Raji (cell line): ENCODE results near the gene PRPF40B.

Source experiments
- POLR2A ChIP-seq: IDR thresholded peaks from 2 replicates; pipeline ENCODE4 v1.6.1; 2011; ENCODE audit warnings: low read depth, low read length, control low read depth; ENCODE audit not compliant: insufficient read depth

The PRPF40B gene

GRCh38 chr12:49623142-49623904, at the start of gene PRPF40B:
PRPF40B (plus strand) TSS chr12:49623561; CDS start chr12:49623591, 30 bp downstream.
- TF ChIP-seq POLR2A = peak; percentile 82

DNA sequence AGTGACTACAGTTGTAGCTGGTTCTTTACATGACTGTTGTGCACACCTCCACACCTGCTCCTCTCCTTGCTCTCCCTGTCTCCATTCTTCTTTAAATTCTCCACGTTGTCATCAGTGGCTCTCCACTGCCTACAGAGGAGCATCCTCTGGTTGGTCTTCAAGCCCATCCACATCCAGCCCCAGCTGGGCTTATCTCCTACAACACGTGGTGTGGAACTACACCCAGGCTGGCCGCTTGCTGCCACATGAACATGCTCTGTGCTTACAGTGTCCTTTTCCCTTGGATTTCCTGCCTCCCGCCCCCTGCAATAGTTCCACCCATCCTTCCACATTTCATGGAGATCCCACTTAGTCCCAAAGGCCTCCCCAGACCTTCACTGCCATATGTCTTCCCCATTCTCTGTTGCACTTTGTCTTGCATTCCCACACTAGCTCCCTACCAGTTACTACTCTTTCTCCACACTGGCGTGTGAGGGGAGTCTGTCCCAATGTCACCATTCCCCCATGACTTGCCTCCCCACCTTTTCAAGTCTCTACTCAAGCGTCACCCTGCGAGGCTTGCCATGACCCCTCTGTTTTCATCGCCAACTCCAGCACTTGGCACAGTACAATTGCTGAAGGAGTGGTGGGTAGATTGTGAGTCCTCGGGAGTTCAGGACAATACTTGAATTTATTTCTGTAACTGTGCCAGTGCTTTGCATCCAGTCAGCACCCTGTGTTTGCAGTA, 45.6 kb upstream of the PRPF40B start:
- no peak for TF ChIP-seq POLR2A

DNA sequence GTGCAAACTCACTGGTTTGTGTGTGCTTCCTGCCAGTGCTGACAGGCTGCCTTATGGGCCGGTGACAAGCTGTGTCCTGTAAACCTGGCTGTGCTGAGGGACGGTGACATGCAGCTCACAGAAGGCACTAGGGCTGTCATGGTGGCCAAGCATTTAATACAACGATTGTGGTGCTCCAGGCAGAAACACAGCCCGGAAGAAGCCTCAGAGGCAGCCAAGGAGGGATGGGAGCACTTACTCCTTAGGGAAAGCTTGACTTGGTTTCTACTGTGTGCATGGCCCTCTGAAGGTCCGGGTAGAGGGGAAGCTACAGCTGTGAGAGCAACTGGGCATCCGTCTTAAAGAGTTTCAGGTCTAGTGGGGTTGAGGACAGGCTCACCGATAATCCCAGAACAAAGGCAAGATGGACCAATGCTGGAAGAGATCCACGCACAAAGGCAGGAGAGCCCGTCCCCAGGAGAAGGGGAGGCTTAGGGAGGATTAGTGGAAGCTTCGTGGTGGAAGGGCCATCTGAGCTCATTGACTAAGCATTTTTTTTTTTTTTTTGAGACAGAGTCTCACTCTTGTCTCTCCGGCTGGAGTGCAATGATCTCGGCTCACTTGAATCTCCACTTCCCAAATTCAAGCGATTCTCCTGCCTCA, 44.8 kb upstream of the PRPF40B start:
- TF ChIP-seq POLR2A = no peak

- no peak for TF ChIP-seq POLR2A
Measured at GRCh38 chr12:49580572-49581535, 42.5 kb upstream of the PRPF40B start.

DNA sequence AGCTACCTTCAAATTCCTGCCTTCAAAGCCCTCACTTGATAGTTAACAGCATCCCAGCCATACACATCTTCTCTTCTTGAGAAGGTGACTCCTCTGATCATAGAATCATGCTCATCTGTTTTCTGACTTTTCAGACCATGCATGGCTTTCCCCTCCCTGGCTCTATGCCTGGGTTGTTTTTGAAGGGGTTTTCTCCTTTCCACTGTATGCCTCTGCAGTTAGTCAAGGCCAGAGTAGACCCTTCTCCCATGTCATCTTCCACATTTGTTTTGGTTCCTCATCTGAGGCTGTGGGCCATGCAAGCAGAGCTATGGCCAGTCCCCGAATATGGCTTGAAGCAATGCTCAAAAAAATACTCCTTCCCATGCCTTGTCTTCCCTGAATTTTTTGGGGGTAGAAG, 41.2 kb upstream of the PRPF40B start:
- TF ChIP-seq POLR2A = no peak

DNA sequence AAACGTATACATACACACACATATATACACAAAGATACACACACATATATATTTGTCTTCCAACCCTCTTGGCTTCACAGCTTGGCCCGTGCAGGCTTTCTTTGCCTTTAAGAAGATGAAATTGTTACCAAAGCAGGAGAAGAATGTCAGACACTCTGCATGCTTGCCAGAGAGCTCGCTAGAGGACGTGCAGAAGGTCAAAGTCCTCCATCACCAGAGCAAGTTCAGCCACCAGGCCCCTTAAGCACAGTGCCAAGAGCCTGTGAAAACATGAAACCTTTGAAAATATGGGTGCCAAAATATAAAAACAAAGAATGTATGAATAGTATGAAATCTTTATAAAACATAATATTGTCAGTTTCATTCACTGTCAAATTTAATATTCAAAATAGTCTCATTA, 40.5 kb upstream of the PRPF40B start:
- no peak for TF ChIP-seq POLR2A

DNA sequence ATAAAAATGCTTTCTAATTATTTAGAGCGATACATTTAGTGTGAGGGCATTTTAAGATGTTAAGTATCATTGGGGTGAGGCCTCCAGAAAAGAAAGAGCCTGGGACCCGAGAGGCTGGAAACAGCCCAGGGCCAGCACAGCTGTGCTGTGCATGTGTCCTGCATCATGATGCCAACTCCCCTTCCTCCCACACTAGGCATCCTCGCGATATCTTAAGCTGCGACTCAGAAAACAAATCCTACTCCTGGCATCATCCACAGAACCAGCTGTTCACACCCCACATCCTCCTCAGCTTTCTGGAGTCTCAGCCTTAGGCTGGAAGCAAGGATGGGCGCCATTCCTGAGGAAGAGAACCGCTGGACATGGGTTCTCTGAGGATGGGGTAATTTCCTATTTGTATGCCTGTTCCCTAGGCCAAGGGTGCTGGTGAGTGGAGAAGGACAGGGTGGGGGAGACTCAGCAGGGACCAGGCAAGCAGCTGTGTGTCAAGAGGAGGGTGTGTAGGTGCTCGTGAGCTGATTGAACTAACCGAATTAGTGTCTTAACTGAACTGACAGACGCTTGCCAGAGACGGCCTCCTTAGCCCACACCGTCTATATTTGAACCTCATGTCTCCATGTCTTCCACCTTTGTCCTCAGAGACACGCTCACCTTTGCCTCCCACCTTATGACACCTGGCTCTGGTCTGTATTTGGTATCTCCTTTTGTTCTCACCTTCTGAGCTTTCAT, 39.8 kb upstream of the PRPF40B start:
- no peak for TF ChIP-seq POLR2A

- no peak for TF ChIP-seq POLR2A
Measured at GRCh38 chr12:49584591-49584990, 38.8 kb upstream of the PRPF40B start.

DNA sequence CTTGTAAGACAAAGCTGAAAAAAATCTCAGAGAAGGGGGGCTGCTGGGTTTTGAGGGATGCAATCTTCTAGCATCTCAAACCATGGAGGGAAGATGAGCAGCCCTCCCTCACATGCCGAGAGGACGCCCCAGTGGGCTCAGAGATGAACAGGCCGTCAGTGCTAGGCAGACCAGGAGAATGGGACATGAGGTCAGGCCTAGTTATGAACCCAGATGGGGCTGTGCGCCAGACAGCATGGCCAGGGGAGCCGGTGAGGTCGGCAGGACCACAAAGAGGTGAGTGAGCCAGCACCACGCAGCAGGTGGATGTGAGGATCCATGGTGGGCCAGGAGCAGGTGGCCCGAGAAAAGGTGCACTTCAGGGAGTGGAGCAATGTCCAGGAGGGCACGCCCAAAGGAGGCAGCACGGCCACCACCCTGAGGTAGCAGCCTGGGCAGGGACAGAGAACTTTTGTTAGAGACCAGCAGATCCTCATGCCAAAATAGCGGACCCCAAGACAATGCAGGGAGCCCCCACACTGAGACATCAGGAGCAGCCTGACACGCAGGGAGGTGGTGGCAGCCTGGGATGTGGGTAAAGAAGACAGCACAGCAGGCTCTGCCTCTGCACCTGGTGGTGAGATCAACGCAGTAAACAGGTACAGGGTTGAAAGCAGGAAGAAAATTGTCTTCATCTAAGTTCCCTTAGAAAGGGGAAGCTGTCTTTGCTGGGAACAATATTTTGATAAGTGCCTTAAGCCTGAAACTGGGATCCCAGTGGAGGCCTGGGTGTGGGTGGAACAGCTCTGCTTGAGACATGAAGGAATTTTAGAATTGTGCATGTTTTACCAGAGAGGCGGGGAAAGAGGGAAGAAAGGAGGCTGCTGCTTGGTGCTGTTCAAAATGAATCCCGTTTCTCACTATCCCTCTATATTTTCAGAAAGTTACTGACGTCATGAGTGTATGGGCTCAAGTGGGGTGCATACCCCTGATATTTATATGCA, 37.6 kb upstream of the PRPF40B start:
- TF ChIP-seq POLR2A = no peak

GRCh38 chr12:49587174-49587908, 36.0 kb upstream of the PRPF40B start:
- TF ChIP-seq POLR2A = no peak

GRCh38 chr12:49588281-49588680, 35.1 kb upstream of the PRPF40B start:
- TF ChIP-seq POLR2A = no peak

- TF ChIP-seq POLR2A = no peak
Measured at GRCh38 chr12:49588721-49589516, 34.4 kb upstream of the PRPF40B start.

DNA sequence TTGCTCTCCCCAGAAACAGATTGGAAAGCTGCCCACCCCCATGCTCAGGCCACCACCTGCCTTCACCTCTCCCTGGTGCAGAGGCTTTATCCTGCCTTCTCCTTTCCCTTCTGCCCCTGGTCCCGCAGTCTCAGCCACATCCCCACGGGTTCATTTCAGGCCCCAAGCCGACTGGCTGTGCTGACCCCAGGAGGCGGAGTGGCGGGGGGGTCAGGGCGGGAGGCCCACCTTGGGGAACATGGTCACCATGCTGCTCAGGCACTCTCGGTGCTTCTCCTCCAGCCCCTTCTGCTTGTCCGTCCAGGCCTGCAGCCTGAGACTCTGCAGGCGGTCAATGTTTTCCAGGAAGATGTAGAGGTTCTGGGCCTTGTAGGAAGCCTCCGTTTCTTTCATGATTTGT, 24.8 kb upstream of the PRPF40B start:
- no peak for TF ChIP-seq POLR2A
